Spleen (tissue), 11 donors: Measurements from ENCODE around the gene NDC80. TPM values are rescaled to one million over a fixed set of nuclear protein-coding genes. Genes with fewer than 3 reads are reported as not detected.
A peak's percentile ranks its signal among the peaks of the same experiment; 100 is the strongest.
"Not testable (repeated sequence)": the region's sequence is repeated elsewhere in the genome, so short reads cannot be mapped to it uniquely, and the experiment has no call there.

ENCODE experiments used
- DNase-seq: peaks from one replicate; pipeline ENCODE4 v3.0.0-alpha.2; 2020
- H3K27ac ChIP-seq, 8 donors: fragments of 200-600 bp; sonication (generic) in 7 of 8; 1 replicate in 4 of 8; 2 replicates in 4 of 8; pipeline versions ENCODE4 v1.5.0 to v1.8.0; 2016 to 2021; ENCODE audit warnings: inconsistent platforms in 4 of 8, mild to moderate bottlenecking in 4 of 8, moderate library complexity in 1 of 8
- H3K27me3 ChIP-seq, 7 donors: fragments of 200-600 bp; sonication (generic) in 6 of 7; replicated peaks in 1 of 7; 1 replicate in 4 of 7; 2 replicates in 3 of 7; pipeline versions ENCODE4 v1.5.0 to v1.8.0; 2016 to 2021; ENCODE audit warnings: inconsistent platforms in 3 of 7, mild to moderate bottlenecking in 1 of 7
- H3K36me3 ChIP-seq, 6 donors: fragments of 200-600 bp; sonication (generic) in 5 of 6; 1 replicate in 4 of 6; 2 replicates in 2 of 6; pipeline versions ENCODE4 v1.5.0 to v1.8.0; 2016 to 2021; ENCODE audit warnings: inconsistent platforms in 2 of 6
- H3K4me1 ChIP-seq, 6 donors: fragments of 200-600 bp; sonication (generic) in 5 of 6; 1 replicate in 3 of 6; 2 replicates in 3 of 6; pipeline versions ENCODE4 v1.5.0 to v1.8.0; 2016 to 2021; ENCODE audit warnings: inconsistent platforms in 3 of 6
- H3K4me3 ChIP-seq, 8 donors: fragments of 200-600 bp; sonication (generic) in 7 of 8; 1 replicate in 4 of 8; 2 replicates in 4 of 8; pipeline versions ENCODE4 v1.5.0 to v1.8.0; 2016 to 2021; ENCODE audit warnings: inconsistent platforms in 4 of 8, mild to moderate bottlenecking in 4 of 8, moderate library complexity in 2 of 8
- H3K9me3 ChIP-seq, 8 donors: fragments of 200-600 bp; sonication (generic) in 7 of 8; 1 replicate in 4 of 8; 2 replicates in 4 of 8; pipeline versions ENCODE4 v1.5.0 to v1.8.0; 2016 to 2021; ENCODE audit warnings: inconsistent platforms in 4 of 8
- CTCF ChIP-seq, 11 experiments: fragments of 200-600 bp in 7 of 11; fragments of 450-650 bp in 4 of 11; sonication (generic) in 4 of 11; IDR thresholded peaks in 8 of 11; conservative IDR thresholded peaks in 3 of 11; 1 replicate in 7 of 11; 2 replicates in 4 of 11; pipeline versions ENCODE4 v1.4.0 to v1.8.0; 2016 to 2021; ENCODE audit warnings: antibody characterized with exemption in 11 of 11, inconsistent platforms in 4 of 11, mild to moderate bottlenecking in 1 of 11
- POLR2A ChIP-seq, 3 donors: fragments of 450-650 bp; IDR thresholded peaks; one replicate each; pipeline ENCODE4 v1.5.1; 2017; ENCODE audit warnings: antibody characterized with exemption in 3 of 3, mild to moderate bottlenecking in 1 of 3
- POLR2AphosphoS5 ChIP-seq, 3 donors: sonication (generic); formaldehyde crosslinking; IDR thresholded peaks; one replicate each; pipeline ENCODE4 v1.5.1; 2017; ENCODE audit warnings: antibody characterized with exemption in 3 of 3
- WGBS, 5 donors: extraction: QIAGEN DNeasy Blood & Tissue Kit in 3 of 5; methylation state at CpG; one replicate each; pipeline versions ENCODE4 v1.1.5 to v1.1.7; 2013 to 2018; 5-methylcytosine and 5-hydroxymethylcytosine counted together
- intact Hi-C: fragments of 100-400 bp; cut with DNase I; formaldehyde crosslinking; loops from one replicate; pipeline ENCODE4 v1.15.0; 2023; ENCODE audit warnings: low total_unique reads
- polyA plus RNA-seq, 3 donors: library from polyadenylated mRNA; stranded (reverse); fragments of 200-250 nt; gene quantifications; one replicate each; pipeline ENCODE4 v1.2.1, GENCODE V29; 2013
- total RNA-seq, 7 donors: library from RNA; depleted of rRNA in 3 of 7; stranded (reverse); fragments of >200 nt in 3 of 7; fragmentation: NEBNext Ultra II Directional in 4 of 7; extraction: Animal tissue kit (Norgen Biotek cat#: 25700) in 4 of 7; gene quantifications; one replicate each; pipeline versions ENCODE4 v1.1.0 to v1.2.1, GENCODE V29; 2016 to 2021
- donor health status: healthy with polysubstance abuse.
- donor health status: DM: no; HTN: no; CAD: no; lungs with moderate emphysema.
- donor health status: DM: no; HTN: no; CAD: no.
- donor health status: Bipolar disorder and iron deficiency.
- donor health status: healthy.
- donor health status: DM: no; HTN: no; CAD: no.
- donor health status: DM: yes; HTN: yes; CAD: no.

NDC80 gene
- total and polyA plus RNA-seq, 10 donors: 3.4 to 9.0 (median 4.4) TPM

DNA sequence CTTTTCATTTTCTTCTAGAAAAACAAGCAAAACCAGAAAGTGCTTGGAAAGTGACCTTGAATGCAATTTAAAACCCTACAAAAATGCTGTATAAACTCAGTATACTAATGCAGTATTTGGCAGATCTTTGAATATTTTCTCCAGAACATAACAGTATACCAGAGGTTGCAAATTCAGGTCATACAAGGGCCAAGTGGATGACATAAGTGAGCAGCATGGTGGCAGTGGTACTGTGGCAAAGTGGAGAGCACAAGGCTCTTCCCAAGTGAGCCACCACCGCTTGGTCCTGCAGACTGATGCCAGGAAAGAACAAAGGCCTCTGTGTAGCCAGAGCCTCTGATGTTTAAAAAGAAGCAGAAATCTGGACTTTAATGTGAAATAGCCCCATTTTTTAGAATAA is 33.1 kb upstream of the NDC80 start:
- no peak for TF ChIP-seq POLR2A (IDR thresholded peaks at IDR 0.05)
- no peak for TF ChIP-seq CTCF (IDR thresholded peaks at IDR 0.05 in 8 of 11, conservative IDR thresholded peaks at IDR 0.05 in 3 of 11)
- no peak for TF ChIP-seq POLR2AphosphoS5 (IDR thresholded peaks at IDR 0.05)
- DNase-seq: no peak
- peaks cover 0 to 32% (median 2%) of the 10 kb centered on the region in 6 donors for H3K36me3 ChIP-seq
- H3K4me1 ChIP-seq: peaks cover 0 to 23% (median 4%) of the 10 kb centered on the region in 6 donors
- 81 to 100% (median 95%) methylated on average over 1 of the region's 1 CpG for WGBS, 5 donors
- no peaks in the 10 kb centered on the region for H3K9me3 ChIP-seq
- no peaks in the 10 kb centered on the region for H3K27me3 ChIP-seq
- H3K4me3 ChIP-seq: no peak overlapping the region
- intact Hi-C loops: no loop called here
- no peak overlapping the region for H3K27ac ChIP-seq

DNA sequence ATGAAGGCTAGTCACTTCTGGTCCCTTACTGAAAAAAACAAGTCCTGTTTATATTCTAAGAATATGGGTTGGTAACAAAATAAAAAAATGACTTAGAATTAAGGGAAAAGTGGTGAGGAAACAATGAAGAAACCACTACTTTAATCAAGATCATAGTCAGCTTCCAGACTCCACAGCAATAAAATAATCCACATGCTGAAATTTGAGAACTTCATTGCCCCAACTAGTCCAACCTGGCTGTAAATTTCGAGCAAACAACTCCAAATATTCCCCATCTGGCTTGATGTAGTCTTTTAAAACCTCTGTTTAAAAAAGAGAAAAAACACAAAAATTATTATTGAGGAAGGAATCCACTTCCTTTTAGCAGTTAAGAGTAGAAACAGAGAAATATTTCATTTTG is 32.5 kb upstream of the NDC80 start:
- DNase-seq: no peak
- 55 to 79% (median 63%) methylated on average over 1 of the region's 1 CpG for WGBS, 5 donors
- Histone ChIP-seq H3K36me3 (peaks cover 0 to 38% (median 2%) of the 10 kb centered on the region in 6 donors), H3K4me1 (peaks cover 0 to 23% (median 4%) of the 10 kb centered on the region in 6 donors), H3K27me3 (no peaks in the 10 kb centered on the region), H3K27ac (no peak overlapping the region), H3K9me3 (no peaks in the 10 kb centered on the region), H3K4me3 (no peak overlapping the region)
- intact Hi-C loops: no loop called here
- TF ChIP-seq CTCF (IDR thresholded peaks at IDR 0.05 in 8 of 11, conservative IDR thresholded peaks at IDR 0.05 in 3 of 11) (no peak), POLR2AphosphoS5 (IDR thresholded peaks at IDR 0.05) (no peak), POLR2A (IDR thresholded peaks at IDR 0.05) (no peak)

DNA sequence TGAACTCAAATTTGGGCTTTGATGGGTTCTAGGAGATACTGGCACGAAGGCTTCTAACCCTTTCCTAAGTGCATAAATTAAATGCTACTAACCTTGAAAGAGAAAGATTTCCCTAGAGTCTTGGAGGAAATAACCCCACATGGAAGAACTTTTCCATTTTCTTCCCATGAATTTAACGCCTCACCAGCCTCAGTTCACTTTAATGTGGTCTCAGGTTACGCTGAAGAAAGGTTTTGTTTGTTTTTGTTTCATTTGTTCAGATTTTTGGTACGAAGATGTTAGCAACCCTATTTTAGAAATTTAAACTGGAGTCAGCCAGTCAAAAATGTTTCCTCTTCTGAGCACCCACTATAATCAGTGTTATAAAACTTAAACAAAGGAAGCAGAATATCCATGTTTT is 30.8 kb upstream of the NDC80 start:
- H3K27ac ChIP-seq: no peak overlapping the region
- no peak overlapping the region for H3K4me3 ChIP-seq
- H3K4me1 ChIP-seq: peaks cover 0 to 18% (median 3%) of the 10 kb centered on the region in 6 donors
- no peak for DNase-seq
- intact Hi-C loops: loop anchor here (10.0 kb wide), 3 partner anchors 206 to 1676 kb away; no protein-coding TSS in a partner anchor
- H3K9me3 ChIP-seq: no peaks in the 10 kb centered on the region
- WGBS, 5 donors: 80 to 93% (median 87%) methylated on average over 4 of the region's 4 CpGs
- peaks cover 0 to 41% (median under 1%) of the 10 kb centered on the region in 6 donors for H3K36me3 ChIP-seq
- no peak for TF ChIP-seq POLR2A (IDR thresholded peaks at IDR 0.05)
- TF ChIP-seq CTCF (IDR thresholded peaks at IDR 0.05 in 8 of 11, conservative IDR thresholded peaks at IDR 0.05 in 3 of 11): no peak
- H3K27me3 ChIP-seq: no peaks in the 10 kb centered on the region

DNA sequence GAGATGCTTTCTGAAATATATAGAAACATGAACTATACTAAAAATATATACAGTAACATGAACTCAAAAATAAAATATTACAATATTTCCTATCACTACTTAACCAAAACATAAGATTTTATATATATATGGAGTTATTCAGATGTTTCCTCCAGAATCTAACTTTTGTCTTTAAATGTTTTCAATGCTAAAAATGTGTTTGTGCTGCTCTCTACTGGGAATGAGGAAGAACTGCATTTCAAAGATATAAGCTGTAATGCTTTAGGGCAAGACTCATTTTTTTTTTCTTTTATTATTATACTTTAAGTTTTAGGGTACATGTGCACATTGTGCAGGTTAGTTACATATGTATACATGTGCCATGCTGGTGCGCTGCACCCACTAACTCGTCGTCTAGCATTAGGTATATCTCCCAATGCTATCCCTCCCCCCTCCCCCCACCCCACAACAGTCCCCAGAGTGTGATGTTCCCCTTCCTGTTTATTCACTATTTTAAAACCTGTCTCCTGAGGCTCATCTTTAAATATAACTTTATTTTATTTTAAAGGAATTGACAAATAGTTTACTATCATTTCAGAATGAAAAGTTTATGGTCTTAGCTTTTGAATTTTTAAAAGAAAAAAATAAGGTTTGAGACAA is 29.3 kb upstream of the NDC80 start:
- H3K4me3 ChIP-seq, DNase-seq, H3K9me3 ChIP-seq, H3K27ac ChIP-seq, H3K27me3 ChIP-seq: not testable (repeated sequence)
- intact Hi-C loops: loop anchor here (10.0 kb wide), 3 partner anchors 207 to 1677 kb away; no protein-coding TSS in a partner anchor
- Histone ChIP-seq H3K36me3 (peaks cover 0 to 54% (median 4%) of the 10 kb centered on the region in 6 donors), H3K4me1 (peaks cover 0 to 13% (median 2%) of the 10 kb centered on the region in 6 donors)
- 11 to 15% methylated on average over 3 of the region's 3 CpGs; no CpG with 5 or more reads in 3 of the 5 donors for WGBS, 5 donors
- peak; percentile 44 to 75 (median 67) for TF ChIP-seq CTCF (IDR thresholded peaks at IDR 0.05 in 8 of 11, conservative IDR thresholded peaks at IDR 0.05 in 3 of 11)
